DMS53 (cell line): Measurements from ENCODE around the gene ELF1.
"Not testable (repeated sequence)": the region's sequence is repeated elsewhere in the genome, so short reads cannot be mapped to it uniquely, and the experiment has no call there.

Source experiments
- DNase-seq: peaks from one replicate; lab custom pipeline; 2025; lab: John Stamatoyannopoulos, UW

Gene ELF1

DNA sequence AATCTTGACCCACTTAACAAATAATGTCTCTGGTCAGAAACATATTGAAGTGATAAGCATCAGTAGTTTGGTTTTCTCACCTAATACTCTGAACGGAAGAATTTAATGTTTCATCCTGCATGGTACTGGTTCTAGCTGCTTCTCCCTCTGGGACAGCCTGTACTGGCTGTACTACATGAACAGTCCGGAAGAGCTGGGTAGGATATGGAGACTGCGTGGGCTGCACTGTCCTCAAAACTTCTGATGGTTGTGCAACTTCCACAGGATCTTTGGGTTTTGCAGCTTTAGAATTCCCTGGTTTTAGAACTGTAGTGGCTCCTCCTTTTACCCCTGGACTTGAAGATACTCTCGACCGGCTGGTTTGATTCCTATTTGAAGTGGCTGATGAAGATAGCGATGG lies 78.3 kb downstream of the ELF1 start:
- no peak for DNase-seq

DNA sequence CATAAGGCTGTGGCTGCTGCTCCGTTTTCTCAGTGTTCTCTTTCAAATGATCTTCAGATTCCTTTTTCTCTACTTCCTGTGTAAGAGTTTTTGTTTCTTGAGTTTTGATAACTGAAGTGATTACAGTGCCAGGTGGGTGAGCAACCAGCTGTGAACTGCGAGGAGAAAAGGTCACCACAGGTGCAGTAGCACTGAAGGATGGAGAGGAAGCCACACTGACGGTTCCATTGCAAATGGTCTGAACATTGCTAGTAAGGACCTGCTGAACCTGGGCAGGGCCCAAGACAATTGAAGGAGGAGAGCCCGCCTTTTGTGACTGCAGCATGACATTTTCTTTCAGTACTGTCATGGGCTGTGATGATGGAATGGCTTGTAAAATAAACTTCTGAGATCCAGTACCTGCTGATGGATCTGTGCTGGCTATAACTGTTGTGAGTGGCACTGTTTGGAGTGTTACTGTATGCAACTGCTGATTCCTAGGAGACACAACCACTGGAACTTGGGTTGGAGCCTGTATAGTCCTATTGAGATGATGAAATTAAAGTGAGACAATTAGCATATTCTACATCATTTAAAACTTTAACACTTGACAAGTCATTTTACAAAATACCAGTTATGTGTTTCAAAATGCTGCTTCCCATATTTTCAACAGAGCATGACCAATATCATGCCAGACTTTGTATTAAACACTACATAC lies 85.5 kb downstream of the ELF1 start:
- no peak for DNase-seq

DNA sequence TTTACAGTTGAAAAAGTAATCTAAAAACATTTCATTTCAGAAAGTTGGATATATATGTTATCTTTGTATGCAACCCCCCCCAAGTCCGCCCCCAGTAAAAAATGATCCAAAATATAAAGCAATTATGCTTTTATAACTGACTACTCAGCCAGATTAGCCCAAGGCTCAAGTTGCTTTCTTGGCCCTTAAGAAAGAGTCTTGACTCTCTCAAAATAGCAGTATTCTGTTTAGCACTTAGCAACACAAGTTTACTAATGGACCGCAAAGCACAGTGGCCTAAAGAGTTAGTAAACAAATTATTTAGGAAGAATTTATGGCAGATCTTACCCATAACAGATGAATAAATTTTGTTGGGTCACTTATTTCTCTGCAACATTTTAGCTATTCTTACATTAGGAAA lies 86.9 kb downstream of the ELF1 start:
- DNase-seq: no peak

DNA sequence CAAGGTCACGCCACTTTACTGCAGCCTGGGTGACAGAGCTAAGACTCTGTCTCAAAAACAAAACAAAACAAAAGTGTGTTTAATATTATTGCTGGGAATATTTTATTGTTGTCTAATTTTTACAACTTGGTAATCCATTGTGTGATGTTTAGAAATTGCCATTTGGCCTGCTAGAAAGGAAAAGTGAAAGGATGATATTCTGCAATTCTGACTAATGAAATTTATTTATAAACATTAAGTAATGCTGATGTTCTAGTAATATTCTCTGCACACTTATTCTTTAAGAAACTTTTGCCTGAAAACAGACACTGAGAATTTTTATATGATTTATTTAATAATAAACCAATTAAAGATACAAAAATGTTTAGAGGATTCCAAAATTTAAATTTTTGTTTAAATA lies 87.4 kb downstream of the ELF1 start:
- no peak for DNase-seq

DNA sequence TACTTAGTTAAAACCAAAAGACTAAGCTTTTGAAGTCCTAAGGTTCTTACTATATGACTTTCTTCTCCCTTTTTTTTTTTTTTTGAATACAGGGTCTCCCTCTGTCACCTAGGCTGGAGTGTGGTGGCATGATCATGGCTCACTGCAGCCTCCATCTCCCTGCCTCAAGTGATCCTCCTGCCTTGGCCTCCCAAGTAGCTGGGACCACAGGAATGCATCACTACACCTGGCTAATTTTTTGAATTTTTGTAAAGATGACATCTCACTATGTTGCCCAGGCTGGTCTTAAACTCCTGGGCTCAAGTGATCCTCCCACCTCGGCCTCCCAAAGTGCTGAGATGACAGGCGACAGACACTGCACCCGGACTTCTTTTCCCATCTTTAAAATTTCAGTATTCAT lies 89.2 kb downstream of the ELF1 start:
- DNase-seq: not testable (repeated sequence)

DNA sequence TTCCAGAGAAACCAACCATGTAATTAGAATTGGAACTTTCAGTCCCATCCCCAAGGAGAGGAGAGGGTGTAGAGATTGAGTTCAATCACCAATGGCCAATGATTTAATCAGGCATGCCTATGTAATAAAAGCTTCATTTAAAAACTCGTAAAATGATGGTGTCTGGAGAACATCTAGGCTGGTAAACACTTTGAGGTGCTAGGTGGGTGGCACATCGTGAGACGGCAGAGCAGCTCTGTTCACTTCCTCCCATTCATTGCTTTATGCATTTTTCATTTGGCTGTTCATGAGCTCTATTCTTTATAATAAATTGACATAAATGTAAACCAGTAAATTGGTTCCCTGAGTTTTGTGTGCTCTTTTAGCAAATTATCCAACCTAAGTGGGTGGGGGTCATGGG lies 90.1 kb downstream of the ELF1 start:
- DNase-seq: no peak

DNA sequence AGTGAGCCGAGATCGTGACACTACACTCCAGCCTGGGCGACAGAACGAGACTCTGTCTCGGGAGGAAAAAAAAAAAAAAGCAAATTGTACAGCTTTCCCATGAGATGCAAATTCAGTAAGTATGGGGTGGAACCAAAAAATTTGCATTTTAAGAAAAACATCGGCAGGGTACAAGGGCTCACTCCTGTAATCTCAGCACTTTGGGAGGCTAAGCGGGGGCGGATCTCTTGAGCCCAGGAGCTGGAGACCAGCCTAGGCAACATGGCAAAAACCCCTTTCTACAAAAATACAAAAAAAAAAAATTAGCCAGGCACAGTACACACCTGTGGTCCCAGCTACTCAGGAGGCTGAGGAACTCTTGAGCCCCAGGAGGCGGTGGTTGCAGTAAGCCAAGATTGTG lies 91.2 kb downstream of the ELF1 start:
- no peak for DNase-seq

DNA sequence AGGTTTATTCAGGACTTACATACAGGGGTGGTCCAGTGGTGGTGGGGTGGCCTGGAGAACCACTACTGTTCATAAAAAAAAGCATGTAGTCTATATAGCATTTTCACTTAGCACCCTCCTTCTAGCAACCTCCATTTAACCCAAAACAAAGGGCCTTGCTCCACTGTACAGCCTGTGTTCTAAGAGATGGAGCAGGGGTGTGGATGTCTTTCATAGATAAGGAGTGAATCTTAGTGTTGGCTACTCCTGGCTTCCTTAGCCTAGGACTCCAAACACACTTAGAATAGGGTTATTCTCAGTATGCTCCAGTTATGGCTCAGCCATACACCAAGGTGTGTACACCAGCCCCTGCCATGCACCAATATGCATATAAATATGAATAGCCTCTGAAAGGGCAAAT lies 95.2 kb downstream of the ELF1 start:
- no peak for DNase-seq

DNA sequence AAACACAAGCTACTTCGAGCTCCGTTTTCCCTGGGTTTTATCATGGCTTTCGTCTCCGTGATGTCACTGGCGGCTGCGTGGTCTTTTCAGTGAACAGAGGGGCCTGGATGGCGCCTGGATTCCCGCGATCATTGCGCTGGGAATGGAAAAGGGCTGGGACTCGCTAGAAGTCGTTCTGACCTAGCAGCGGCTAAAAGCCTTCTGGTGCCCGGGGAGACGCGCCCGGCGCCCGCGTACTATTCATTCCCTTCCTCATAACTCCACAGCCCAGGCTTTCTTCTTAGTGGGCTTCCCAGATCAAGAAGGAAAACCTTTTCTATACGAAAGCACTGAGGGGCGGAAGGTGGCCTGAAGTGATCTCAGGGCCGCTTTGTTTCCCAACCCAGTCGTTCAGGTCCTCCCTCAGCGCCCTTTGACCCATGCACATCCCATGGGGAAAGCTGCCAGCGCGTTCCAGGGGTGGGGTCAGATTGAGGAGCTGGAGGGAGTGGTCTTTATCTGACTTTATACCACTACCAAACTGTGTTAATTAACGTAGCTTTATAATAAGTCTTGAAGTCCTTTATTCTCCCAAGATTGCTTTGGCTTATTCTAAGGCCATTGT lies 96.6 kb downstream of the ELF1 start:
- DNase-seq: peak; percentile 17

DNA sequence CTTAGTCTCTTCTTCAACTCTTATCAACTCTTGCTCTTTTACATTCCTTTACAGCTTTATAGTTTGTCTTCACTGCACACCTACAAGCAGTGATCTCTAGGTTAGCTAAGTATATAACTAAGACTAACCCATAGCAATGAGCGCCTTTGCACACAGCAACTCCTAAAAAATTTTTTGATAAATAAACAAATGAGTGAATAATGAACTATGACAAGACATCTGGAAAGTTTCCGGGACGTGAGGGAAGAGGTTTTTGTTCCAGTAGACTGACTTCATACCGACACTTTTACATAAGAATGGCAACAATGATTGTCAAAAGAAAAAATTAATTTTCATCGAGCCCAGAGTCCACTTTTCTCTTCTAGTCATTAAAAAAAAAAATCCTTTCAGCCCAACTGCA lies 98.3 kb downstream of the ELF1 start:
- no peak for DNase-seq

DNA sequence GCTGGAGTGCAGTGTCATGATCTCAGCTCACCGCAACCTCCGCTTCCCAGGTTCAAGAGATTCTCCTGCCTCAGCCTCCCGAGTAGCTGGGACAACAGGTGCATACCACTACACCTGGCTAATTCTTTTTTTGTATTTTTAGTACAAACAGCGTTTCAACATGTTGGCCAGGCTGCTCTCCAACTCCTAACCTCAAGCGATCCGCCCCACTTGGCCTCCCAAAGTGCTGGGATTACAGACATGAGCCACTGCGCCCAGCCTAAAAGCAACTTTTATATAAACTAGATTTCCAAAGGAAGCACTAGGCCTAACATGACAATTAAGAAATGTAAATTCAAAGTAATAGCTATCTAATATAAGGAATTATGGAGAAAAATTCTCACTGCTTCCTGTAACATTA lies 99.2 kb downstream of the ELF1 start:
- DNase-seq: not testable (repeated sequence)

DNA sequence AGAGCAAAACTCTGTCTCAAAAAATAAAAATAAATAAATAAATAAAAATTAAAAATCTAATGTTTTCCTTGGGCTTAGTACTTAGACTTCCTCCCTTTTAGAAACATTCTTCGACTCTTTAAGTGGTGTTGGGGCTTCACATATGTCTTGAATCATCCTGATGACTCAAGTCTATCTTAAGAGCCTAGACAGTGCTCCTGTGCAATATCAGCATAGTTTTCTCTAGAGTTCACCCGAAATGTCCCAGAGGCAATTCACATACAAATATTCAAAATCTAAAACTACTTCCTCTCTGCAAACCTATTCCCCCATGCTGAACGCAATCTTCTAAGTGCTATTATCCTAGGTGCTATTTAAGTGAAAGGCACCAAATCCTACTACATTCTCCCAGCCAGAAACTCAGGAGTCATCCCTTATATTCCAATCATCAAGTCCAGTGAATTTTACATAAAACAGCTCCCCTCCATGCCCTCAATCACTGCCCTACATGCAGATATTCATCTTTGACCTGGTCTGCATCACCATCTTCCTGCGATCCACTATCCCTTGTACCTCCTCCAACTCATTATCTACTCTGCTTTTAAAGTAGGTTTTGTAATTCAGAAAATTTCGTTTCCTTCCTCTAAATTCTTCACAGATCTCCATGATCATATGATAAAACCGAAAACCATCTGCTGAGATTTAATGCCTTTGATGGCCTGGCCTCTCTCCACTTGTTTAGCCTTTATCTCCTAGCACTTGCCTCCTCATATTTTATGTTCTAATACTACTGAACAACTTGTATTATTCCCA lies 102.7 kb downstream of the ELF1 start:
- no peak for DNase-seq

DNA sequence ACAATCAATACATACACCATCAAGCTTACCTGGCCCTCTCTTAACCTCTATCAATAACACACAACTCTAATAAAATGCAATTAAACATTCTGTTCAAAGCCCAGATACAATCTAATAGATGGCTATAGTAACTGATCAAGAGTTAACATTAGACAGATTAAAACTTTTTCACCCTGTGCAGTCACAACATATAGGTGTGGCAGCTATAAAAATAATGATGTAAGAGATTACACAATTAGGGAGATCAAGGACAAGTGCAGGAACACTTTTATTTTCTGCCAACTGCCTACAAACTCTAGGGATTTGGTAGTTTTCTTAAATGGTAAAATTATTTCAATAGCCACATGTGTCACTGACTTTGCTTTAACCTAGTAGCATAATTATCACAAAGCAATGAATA lies 104.3 kb downstream of the ELF1 start:
- DNase-seq: not testable (repeated sequence)

DNA sequence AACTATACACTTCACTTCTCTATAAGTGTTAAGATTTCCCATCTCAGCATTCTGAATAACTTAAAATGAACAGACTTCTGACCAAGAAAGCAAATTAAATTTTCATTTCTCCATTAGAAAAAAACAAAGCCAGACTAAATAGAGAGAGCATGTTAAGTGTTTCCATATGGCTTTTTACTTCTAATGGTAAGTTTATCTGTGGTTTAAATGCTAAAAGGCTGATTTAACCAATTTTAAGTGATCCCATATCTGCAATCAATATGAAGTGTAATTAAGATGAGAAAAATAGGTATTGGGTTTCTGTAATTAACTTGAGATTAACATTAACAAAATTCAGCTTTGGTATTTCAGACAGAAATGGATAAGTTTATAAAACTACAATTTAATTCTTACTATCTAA lies 107.8 kb downstream of the ELF1 start:
- no peak for DNase-seq

DNA sequence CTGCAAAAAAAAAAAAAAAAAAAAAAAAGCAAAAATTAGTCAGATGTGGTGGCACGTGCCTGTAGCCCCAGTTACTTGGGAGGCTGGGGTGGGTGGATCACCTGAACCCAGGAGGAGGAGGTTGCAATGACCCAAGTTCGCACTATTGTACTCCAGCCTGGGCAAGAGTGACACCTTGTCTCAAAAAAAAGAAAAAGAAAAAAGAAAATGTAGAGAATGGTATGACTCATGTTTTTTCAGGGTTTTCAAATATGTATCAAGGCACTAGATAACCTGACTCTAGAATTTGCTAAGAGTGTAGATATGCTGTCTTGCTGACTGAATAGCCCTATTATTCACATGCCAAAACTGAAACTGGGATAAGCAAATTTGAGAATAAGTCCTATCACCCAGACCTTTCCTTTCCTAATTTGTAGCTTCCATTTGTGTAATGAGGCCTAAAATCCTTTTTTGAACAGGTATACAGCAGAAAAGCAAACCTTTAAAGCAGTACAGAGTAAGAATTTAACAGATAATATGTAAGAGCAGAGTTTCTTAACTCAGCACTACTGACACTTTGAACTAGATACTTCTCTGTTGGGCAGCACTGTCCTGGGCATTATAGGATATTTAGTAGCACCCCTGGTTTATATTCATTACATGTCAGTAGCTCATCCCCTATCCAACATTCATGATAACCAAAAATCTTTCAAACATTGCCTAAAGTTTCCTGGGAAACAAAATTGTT lies 108.6 kb downstream of the ELF1 start:
- no peak for DNase-seq

DNA sequence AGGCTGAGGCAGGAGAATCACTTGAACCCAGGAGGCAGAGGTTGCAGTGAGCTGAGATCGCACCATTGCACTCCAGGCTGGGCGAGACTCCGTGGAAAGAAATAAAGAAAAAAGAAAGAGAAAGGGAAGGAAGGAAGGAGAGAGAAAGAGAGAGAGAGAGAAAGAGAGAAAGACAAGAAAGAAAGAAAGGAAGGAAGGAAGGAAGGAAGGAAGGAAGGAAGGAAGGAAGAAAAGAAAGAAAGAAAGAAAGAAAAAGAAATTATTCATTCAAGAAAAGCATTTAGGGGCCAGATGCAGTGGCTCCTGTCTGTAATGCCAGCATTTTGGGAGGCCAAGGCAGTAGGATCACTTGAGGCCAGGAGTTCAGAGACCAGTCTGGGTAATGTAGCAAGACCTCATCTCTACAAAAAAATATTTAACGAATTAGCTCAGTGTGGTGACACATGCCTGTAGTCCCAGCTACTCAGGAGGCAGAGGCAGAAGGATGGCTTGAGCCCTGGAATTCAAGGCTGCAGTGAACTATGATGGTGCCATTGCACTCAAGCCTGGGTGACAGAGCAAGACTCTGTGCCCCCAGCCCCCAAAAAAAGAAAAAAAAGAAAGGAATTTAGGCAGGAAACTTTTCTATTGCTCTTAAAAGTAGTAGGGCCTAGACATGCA lies 109.4 kb downstream of the ELF1 start:
- DNase-seq: not testable (repeated sequence)

DNA sequence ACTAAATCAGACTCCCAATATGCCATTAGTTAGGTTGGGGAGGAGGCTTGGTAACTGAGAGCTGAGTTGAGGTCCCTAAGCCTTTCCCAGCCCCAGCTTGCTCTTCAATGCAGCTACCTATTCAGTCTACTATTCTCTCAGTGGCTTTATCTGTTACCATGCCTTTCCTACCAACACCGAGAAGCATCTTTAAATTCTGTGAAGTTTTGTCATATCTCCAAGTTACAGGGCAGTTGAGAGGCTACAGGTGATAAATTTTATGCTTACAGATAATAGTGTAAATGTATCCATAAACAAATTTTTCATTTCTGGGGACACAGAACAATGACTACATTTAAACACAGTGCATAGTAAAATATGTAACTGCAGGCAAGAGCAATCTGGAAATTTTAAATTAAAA lies 110.6 kb downstream of the ELF1 start:
- DNase-seq: no peak

DNA sequence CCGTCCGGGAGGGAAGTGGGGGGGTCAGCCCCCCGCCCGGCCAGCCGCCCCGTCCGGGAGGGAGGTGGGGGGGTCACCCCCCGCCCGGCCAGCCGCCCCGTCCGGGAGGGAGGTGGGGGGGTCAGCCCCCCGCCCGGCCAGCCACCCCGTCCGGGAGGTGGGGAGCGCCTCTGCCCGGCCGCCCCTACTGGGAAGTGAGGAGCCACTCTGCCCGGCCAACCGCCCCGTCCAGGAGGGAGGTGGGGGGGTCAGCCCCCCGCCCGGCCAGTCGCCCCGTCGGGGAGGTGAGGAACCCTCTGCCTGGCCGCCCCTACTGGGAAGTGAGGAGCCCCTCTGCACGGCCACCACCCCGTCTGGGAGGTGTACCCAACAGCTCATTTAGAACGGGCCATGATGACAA lies 118.1 kb downstream of the ELF1 start:
- not testable (repeated sequence) for DNase-seq

DNA sequence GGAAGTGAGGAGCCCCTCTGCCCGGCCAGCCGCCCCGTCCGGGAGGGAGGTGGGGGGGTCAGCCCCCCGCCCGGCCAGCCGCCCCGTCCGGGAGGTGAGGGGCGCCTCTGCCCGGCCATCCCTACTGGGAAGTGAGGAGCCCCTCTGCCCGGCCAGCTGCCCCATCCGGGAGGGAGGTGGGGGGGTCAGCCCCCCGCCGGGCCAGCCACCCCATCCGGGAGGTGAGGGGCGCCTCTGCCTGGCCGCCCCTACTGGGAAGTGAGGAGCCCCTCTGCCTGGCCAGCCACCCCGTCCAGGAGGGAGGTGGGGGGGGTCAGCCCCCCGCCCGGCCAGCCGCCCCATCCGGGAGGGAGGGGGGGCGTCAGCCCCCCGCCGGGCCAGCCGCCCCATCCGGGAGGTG lies 118.5 kb downstream of the ELF1 start:
- DNase-seq: not testable (repeated sequence)

DNA sequence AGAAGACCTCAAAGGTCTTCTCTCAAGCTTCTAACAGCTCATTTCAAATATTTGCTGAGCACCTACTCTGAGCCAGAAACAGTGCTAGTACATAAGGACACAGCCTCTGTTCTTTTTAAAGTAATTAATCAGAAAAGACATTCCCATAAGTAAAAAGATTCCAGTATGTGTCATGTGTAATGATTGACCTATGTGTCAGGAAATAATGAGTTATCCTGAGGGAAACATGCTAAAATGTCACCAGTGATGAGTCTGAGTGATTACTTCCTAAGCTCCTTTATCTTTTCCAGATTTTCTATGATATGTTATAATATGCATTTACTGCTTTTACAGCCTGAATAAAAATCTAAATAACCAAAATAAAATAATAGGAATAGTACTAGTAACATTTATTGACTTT lies 122.1 kb downstream of the ELF1 start:
- DNase-seq: no peak

DNA sequence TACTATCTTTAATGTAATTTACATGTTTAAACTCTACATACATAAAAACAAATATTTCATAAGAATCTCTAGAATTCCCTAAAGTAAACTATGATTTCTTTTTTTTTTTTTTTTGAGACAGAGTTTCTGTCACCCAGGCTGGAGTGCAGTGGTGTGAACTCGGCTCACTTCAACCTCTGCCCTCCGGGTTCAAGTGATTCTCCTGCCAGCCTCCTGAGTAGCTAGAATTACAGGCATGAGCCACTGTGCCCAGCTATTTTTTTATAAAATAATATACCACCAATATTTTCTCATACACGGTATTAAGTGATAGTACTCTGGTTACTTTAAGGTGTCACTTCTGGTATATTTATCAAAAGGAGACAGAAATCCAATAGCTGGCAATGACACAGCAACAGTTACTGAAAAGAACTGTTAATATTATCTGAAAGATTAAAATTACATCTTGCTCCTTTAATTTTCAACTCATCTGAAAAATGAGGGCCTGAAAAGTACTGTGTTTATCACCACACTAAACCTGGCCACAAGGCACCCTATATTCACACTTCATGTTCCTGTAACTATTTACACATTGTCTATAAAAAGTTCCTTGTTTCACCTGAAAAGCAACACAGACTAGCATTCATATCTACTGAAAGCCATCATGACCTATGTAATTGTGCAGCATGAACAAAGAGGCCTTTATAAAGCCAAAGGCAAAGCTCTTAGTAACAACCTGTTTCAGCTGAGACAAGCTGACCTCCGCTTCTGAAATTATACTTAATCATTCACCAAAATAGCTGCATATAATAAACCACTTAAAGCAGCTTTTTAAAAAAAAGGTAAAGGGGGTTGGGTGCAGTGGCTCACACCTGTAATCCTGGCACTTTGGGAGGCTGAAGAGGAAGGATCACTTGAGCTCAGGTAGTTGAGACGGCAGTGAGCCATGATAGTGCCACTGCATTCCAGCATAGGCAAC lies 123.6 kb downstream of the ELF1 start:
- peak; percentile 49 for DNase-seq
